ENCODE data around the gene PPM1G.
A peak's percentile ranks its signal among the peaks of the same experiment; 100 is the strongest.
"Not testable (repeated sequence)": the region's sequence is repeated elsewhere in the genome, so short reads cannot be mapped to it uniquely, and the experiment has no call there.

Gene PPM1G

GRCh38 chr2:27375513-27376099 is 33.8 kb downstream of the PPM1G start:
- DNase-seq (ENCODE audit: low spot score) = no peak

- DNase-seq (ENCODE audit: low spot score) = no peak
Observed at GRCh38 chr2:27373567-27373966, 35.8 kb downstream of the PPM1G start.

GRCh38 chr2:27372937-27373336 is 36.5 kb downstream of the PPM1G start:
- DNase-seq (ENCODE audit: low spot score) = no peak

GRCh38 chr2:27370816-27371620 is 38.4 kb downstream of the PPM1G start:
- peak; percentile 69 for DNase-seq (ENCODE audit: low spot score)

GRCh38 chr2:27370026-27370815 is 39.2 kb downstream of the PPM1G start, which contains the start of the genes EIF2B4 and SNX17:
Gene EIF2B4 (minus strand): TSS chr2:27370338. CDS start chr2:27370314, 24 bp downstream.
Gene SNX17 (plus strand): TSS chr2:27370616. CDS start chr2:27370744, 128 bp downstream.
- peak; percentile 99 for DNase-seq (ENCODE audit: low spot score)

GRCh38 chr2:27369471-27370025 is 39.8 kb downstream of the PPM1G start:
- no peak for DNase-seq (ENCODE audit: low spot score)

GRCh38 chr2:27363933-27364332 is 45.5 kb downstream of the PPM1G start:
- DNase-seq (ENCODE audit: low spot score) = no peak

- no peak for DNase-seq (ENCODE audit: low spot score)
Observed at GRCh38 chr2:27362678-27363420, 46.5 kb downstream of the PPM1G start.

GRCh38 chr2:27356382-27357181 is 52.8 kb downstream of the PPM1G start, which contains the start of gene GTF3C2:
Gene GTF3C2 (minus strand): TSS chr2:27356764. CDS start chr2:27343554, 13,210 bp downstream.
- DNase-seq (ENCODE audit: low spot score) = peak; percentile 95

GRCh38 chr2:27356056-27356381 is 53.4 kb downstream of the PPM1G start:
- no peak for DNase-seq (ENCODE audit: low spot score)

GRCh38 chr2:27354597-27354927 is 54.8 kb downstream of the PPM1G start:
- no peak for DNase-seq (ENCODE audit: low spot score)

GRCh38 chr2:27353762-27354596 is 55.4 kb downstream of the PPM1G start:
- DNase-seq (ENCODE audit: low spot score) = no peak

GRCh38 chr2:27353386-27353761 is 56.0 kb downstream of the PPM1G start:
- DNase-seq (ENCODE audit: low spot score) = not testable (repeated sequence)

- DNase-seq (ENCODE audit: low spot score) = no peak
Observed at GRCh38 chr2:27351802-27352598, 57.4 kb downstream of the PPM1G start.

- DNase-seq (ENCODE audit: low spot score) = no peak
Observed at GRCh38 chr2:27350106-27350693, 59.2 kb downstream of the PPM1G start.

- no peak for DNase-seq (ENCODE audit: low spot score)
Observed at GRCh38 chr2:27347641-27348040, 61.8 kb downstream of the PPM1G start.

- DNase-seq (ENCODE audit: low spot score) = no peak
Observed at GRCh38 chr2:27336173-27336572, 73.2 kb downstream of the PPM1G start.

- DNase-seq (ENCODE audit: low spot score) = no peak
Observed at GRCh38 chr2:27335311-27335710, 74.1 kb downstream of the PPM1G start.
